Measurements from ENCODE around the gene VPS35L.
"Not testable (repeated sequence)": the region's sequence is repeated elsewhere in the genome, so short reads cannot be mapped to it uniquely, and the experiment has no call there.

VPS35L gene

DNA sequence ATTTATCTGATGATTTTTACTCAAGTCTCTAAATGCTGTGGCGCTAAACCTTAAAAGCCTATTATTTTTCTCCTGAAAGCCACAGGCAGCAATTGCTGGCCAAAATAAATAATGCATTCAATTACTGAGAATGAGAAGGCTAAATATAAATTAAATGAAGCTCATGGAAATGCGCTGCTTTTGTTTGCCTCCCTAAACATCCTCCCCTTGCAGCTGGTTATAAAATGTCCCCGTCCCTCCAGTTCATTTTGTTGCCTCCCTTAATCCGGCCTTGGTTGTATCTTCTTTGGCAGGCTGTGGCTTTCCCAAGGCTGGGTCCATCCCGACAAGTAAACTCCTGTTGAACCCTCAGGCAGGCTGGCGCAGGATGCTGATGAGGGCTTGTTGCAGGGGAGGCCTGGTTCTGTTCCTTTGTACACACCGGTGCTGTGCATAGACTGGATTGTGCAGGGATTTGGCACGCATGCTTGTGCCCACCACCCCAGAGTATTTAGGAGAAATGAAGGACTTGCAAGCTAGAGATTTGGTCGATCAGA is 99.8 kb downstream of the VPS35L start:
- no peak for DNase-seq

DNA sequence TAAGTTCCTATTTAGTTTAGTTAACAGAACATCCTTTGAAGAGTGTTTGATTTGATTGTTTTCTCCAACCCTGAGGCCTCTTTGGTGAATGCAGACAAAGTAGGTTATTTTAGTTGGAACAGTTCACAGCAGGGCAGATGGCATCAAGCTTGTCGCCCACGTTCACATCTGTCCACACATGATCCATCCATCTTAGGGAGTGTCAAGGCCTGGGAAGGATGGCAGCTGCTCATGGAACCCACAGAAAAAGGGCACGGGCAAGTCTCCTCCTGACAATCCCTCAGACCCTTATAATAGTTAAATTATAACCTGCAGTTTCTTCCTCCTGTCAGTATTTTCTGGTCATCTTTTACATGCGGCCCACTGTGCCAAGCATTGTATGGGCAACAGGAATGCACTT is 102.3 kb downstream of the VPS35L start:
- no peak for DNase-seq

DNA sequence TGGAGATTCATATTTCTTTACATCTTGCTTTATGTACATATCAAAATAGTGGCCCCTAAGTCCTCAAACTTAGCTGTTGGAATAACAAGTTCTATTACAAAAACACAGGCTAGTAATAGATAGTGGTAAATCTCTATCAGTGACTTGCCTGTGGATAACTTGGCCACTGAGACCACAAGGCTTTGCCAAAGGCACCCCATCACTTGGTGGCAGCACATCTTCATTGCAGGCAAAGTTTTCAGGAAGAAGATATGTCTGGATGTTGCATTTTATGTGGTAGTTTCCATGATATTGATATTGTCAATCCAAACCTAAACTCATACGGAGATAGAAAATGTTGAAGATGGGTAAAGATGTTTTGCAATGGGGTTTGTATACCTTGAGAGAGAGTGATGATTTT is 104.1 kb downstream of the VPS35L start:
- DNase-seq: no peak

DNA sequence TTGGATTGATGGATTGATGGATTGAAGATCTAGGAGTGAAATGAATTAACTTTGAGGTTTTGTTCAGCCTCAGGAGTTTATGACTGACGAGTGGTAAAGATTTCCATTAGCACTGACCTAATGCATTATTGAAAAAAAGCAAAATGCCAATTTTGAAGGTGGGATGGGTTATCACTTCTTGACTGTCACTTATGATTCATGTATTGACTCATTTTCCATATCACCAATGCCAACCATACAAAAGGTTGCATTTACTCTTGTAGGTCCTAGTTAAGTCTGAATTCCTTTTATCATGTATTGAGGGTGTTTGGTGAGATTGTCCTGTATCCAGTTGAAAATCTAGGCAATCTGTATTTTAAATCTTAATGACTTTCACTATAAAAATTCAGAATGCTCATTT is 104.9 kb downstream of the VPS35L start:
- no peak for DNase-seq

DNA sequence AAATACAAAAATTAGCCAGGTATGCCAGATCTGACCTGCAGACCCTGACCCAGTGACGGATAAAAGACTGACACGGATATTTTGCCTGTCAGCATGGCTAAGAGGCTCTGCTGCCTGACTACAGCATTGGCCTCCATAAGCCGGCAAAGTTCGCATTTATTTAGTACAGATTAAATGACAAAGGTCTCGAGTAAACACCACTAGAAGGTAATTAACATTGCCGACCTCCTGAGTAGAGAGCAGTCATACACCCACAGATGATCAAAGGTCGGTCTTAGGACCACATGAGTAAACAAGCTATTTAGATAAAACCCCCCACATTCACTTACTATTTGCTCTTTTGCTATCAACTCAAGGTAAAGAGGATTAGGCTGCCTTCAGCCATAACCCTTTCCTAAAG is 106.8 kb downstream of the VPS35L start:
- DNase-seq: no peak

DNA sequence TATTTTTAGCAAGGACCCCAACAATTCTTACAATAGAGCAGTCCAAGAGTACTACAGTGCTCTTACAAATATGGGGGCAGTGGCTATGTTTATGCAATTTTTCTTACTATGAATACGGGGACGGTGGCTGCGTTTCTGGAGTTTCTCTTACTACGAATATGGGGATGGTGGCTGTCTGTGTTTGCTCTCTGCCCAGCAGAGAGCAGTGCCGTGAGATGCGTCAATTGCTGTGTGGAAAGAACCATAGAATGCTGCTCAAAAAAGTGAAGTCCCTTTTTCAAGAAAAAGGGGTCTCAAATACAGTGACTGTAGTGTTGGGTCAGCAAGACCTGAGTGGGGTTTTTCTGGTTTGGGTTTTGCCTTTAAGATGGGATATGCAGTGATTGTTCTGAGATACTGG is 108.7 kb downstream of the VPS35L start:
- DNase-seq: no peak

DNA sequence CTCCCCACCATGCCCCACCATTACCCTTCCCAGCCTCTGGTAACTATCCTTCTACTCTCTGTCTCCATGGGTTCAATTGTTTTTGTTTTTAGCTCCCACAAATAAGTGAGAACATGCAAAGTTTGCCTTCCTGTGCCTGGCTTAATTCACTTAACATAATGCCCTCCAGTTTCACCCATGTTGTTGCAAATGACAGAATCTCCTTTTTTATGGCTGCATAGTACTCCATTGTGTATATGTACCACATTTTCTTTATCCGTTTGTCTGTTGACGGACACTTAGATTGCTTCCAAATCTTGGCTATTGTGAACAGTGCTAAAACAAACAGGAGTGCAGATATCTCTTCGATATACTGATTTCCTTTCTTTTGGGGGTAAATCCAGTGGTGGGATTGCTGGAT is 109.8 kb downstream of the VPS35L start:
- DNase-seq: not testable (repeated sequence)

DNA sequence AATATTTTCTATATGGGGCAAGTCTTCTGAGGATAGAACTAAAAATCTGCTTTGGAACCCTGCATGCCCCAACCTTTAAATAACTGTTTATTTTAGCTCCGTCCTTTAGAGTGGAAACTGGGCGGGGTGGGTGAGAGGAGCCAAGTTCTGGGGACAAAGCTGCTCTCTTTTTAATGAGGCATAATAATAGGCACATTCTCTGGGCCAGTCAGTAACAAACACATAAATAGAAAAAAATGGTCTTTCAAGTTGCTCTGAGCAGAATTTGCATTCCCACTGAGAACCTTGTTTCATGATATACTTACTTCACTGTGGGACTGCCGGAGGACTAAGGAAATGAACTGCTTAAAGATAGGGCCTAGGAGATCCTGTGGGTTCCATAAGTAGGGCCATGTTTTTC is 111.0 kb downstream of the VPS35L start:
- DNase-seq: no peak

DNA sequence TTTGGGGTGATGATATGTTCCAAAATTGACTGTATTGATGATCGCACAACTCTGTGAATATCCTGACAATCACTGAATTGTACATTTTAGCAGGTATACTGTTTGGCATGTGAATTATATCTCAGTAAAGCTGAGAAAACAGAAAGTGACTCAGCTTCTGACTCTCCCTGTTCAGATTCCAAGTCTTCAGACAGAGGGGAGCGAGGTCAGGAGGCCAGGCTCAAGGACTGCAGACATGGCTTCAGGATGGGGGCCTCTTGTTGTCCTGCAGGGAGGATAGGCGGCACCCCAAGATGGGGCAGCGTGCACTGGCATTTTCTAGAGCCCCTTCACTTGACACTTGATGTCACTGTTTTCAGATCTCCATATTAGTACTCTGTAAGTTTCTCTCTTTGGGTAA is 116.9 kb downstream of the VPS35L start:
- DNase-seq: no peak

DNA sequence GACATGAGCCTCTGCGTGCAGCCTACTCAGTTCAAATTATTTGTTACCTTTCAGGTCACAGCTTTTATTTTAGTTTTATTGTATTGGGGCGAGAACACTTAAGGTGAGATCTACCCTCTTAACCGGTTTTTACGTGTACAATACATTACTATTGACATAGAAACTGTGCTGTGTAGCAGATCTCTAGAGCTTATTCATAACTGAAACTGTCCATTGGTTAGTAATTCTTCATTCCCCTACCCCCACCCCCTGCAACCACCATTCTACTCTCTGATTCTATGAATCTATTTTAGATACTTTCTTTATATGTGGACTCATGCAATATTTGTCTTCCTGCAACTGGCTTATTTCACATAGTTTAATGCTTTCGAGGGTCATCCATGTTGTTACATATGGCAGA is 119.0 kb downstream of the VPS35L start:
- no peak for DNase-seq

DNA sequence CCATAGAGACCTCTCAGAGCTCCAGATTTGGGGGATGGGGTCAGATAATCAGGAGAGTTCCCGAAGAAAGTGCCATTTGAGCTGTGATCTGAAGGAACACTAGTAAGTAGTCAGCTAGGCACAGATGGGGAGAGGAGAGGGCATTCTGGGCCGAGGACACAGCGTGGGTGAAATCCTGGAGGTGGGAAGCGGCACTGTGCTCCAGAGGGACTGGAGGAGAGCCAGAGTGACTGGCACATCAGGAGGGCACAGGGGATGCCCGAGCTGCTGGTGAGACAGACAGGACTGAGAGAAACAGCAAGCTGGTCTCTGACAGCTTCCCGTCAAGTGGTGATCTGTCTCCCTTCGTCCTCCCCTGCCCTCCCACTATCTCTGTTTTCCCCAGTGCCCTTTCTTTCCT is 121.9 kb downstream of the VPS35L start:
- DNase-seq: no peak

DNA sequence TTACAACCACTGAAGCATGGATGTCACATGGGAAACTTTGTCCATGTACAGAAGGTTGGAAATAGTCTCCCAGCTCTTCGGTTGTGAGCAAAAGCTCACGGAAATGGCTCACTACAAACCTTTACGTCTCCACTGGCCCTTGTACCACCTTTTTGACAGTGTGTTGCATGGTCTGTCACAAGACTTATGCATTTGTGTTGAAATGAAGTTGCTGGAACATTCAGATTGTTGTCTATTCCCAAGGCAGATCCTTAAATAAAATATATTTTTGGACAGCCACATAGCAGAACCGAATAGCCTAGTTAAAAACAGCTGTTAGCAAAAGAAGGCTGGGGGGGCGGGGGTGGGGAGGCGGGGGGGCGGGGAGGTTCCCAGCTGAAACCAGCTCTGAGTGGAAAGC is 123.3 kb downstream of the VPS35L start:
- DNase-seq: no peak

DNA sequence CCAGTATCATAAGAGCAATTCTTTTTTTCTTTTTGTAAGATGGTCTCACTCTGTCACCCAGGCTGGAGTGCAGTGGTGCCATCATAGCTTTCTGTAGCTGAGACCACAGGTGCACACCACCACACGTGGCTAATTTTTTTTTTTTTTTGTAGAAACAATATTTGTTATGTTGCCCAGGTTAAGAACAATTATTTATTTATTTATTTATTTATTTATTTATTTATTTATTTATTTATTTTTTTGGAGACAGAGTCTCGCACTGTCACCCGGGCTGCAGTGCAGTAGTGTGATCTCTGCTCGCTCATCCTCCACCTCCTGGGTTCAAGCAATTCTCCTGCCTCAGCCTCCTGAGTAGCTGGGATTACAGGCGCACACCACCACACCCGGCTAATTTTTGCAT is 123.8 kb downstream of the VPS35L start:
- not testable (repeated sequence) for DNase-seq

DNA sequence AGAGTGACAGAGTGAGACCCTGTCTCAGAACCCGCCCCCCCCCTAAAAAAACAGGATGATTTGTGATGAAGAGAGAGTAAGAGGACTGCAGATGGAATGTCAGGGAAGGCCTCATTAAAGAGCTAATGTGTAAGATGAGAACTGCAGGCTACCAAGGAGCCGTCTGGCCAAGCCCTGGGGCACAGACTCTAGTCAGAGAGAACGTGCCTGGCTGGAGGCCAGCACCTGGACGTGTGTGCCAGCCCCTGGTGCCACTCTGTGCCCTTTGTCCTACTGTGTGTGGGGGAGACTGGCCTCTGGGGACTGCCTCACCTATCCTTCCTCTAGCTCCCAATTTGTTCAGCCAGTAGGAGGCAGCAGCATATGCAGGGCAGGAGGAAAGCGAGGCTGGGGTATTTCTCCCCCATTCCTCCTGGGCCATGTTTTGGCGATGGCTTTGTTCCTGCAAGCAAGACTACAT is 125.4 kb downstream of the VPS35L start:
- no peak for DNase-seq

DNA sequence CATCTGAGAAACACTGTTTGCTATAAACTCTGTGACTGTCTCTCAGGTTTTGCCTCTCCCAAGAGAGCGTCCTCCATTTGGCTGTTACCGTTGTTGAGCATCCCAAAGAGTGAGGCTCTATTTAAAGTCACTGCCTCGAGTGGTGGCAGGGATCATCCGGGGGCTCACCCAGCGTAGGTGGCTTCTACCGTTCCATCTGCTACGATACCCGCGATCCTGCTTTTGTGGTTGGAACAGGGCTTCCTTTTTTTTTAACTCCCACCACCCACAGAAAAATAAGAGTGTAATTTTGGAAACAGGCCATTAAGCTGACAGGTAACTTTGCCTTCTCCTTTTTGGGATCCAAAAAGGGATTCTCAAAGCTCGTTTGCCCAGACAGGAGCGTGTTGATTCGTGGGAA is 126.1 kb downstream of the VPS35L start:
- no peak for DNase-seq

DNA sequence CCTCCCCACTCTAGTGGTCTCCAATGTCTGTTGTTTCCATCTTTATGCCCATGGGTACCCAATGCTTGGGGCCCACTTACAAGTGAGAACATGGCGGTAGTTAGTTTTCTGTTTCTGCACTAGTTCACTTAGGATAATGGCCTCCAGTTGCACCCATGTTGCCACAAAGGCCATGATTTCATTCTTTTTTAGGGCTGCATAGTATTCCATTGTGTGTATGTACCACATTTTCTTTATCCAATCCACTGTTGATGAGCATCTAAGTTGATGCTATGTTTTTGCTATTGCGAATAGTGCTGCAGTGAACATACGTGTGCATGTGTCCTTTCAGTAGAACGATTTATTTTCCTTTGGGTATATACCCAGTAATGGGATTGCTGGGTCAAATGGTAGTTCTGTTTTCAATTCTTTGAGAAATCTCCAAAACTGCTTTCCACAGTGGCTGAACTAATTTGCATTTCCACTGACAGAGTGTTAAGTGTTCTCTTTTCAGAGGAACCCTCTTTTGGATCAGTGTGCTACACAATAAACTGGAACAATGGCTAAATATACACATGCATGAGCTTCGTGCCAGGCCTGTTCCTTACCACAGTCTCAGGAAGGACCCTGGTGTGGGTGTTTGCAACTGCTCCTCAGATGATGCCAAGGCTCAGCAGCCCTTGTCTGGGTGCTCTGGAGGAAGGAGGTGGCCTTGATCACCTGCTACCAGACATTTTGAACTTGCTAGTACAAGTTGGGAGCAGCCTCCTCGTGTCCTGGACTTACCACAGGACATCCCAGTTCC is 128.1 kb downstream of the VPS35L start:
- DNase-seq: no peak

DNA sequence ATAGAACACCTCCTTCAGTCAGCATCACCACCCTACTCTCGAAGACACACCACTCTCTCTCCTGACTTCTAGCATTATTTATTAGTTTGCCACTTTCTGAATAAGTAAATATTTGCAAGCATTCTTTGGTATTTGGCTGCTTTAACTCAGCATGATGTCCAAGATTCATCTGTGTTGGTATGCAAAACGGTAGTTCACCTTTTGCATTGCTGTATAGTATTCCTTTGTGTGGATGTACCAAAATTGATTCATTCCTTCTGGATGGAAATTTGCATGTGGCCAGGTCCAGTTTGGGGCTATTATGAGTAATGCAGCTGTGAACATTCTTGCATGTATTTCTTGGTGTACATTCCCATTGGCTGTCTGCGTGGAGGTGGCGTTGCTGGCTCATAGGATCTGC is 129.7 kb downstream of the VPS35L start:
- no peak for DNase-seq

DNA sequence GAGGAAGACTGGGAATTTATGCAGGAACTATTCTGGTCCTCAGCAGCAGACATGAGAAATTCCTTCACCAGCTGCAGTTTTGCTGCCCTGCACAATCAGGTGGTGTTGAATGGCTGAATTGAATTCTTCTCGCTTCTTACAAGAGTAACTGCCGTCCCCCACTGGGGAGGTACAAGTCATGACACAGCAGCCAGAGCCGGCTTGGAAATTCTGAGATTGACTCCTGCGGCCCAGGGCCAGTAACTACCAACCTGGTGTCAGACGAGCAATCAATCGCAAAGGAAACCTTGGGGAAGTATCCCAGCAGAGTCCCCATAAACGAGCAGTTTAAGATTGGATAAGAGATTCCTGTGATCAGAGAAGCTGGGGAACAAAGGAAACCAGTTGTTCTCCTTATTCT is 131.8 kb downstream of the VPS35L start:
- DNase-seq: no peak

DNA sequence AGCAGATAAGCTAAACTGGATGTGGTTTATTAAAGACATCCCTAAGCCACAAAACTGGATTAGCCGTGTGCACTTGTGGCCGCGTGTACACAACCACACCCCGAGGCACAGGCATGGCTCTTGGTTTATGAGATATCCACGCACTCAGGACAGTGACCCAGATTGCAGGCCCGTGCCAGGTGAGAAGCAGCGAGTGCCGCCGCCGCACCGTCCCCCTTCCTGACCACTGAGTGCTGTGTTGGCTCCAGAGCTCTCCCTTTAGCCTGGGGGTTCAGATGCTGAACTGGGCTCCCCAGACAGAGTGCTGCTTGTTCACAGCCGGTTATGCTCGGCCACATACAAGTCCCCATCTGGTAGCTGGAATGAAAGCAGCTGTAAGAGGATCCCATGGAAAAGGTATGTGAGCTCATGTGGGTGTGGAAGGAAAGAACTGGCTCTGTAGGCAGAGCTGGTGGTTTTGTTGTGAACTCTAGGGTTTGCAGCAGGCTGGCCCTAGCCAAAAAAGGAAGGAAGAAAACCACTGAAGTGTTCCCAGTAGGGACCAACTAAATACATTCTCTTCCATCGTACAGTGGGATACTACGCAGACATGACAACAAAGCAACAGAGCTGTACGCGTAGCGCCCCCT is 133.0 kb downstream of the VPS35L start:
- DNase-seq: no peak

DNA sequence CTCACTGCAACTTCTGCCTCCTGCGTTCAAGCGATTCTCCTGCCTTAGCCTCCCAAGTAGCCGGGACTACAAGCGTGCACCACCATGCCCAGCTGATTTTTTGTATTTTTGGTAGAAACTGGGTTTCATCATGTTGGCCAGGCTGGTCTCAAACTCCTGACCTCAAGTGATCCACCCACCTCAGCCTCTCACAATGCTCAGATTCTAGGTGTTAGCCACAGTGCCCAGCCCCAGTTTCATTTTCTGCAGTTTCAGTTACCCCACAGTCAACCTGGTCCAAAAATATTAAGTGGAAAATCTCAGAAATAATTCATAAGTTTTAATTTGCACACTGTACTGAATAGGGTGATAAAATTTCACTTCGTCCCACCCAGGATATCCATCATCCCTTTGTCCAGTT is 133.8 kb downstream of the VPS35L start:
- DNase-seq: no peak

DNA sequence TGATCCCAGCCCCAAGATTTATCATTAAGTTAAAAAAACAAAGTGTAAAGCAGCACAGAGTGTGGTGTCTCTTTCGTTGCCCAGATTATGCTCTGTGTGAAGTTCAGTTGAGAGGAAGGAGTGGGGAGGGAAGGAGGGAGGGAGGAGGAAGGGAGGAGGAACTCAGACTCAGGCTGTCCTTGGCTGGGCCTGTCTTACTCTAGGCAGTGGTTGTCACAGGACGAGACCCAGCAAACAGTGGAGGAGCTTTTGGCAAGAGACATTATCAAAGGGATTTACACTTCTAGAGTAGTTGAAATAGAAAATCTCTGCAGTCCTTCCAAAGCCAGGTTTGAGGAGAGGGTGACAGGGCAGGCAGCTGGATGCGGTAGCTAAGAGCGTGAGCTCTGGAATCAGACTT is 134.7 kb downstream of the VPS35L start:
- DNase-seq: no peak

DNA sequence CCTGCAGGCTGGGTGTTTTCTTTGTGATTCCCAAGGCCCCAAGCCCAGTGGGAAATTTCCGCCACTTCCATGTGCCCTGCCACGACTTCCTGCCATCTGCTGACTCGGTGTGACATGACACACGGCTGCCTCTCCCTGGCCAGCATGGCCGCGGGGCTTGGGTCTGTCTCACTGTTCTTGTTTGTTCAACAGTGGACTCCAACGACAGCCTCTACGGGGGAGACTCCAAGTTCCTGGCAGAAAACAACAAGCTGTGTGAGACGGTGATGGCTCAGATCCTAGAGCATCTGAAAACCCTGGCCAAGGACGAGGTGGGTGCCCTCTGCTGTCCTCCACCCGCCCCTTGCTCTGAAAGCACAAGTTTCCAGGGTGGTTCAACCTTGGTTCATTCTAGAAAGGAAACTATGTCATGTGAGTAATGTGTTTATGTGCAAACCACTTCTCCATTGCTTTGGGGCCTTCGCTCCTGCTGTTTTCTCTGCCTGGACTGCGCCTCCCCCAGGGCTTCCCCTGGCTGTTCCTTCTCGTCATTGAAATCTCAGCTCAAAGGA is 135.7 kb downstream of the VPS35L start:
- no peak for DNase-seq

DNA sequence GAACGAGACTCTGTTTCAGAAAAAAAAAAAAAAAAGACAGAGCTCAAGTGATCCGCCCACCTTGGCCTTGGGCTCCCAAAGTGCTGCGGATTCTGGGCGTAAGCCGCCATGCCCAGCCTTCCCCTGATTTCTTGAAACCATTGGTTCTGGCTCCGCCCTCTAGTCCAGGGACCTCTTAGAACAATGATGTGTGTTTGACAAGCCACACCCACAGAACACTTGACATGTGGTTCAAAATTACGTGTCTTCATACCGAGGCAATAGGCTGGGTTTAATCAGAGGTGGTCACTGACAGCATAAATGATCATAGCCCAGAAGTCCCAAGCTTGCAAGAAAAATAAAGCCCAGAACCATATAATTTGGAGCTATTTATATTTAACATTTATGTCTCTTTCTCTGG is 139.5 kb downstream of the VPS35L start:
- no peak for DNase-seq

DNA sequence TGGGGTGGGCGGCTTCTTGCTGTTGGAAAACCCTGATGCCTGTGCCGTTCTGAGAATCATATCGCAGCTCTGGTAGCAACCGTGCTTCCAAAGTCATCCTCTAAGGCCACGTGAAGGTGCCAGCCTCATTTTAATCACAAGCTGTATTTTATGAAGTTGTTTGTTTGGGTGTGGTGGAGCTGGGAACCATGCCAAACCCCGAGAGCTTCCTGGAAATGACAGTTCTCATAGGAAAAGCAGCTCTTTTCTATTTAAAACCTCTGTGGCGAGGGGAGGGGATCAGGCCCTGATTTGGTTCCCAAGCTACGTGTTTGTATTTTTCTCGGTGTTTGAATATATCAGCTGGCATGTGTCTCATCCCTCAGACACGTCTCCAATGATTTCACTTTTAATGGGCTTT is 140.8 kb downstream of the VPS35L start:
- DNase-seq: peak; percentile 9

Measured in stimulated activated CD4-positive, alpha-beta T cell treated with anti-CD3 and anti-CD28 coated beads, Interleukin-12 subunit alpha, Interleukin-12 subunit beta, amount 100 ng/mL, for 4 hours (primary cell).